Measurements from ENCODE around the gene SLC35F1.

Gene SLC35F1

DNA sequence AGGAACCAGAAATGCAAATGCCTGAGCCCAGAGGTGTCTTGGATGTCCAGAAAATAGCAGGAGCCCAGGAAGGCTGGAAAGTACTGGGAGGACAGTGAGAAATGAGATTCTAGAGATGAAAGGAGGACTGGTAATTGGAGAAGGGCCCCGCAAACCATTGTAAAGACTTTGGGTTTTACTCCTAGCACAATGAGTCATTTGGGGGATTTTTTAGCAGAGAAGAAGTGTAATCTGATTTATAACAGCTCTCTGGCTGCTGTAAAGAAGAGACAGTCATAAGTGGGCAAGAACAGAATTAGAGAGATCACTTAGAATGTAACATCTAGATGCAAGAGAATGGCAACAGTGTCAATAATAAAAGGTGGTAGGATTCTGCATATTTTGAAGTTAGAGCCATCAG, 40.2 kb downstream of the SLC35F1 start:
- Histone ChIP-seq H3K79me2 (ENCODE audit: insufficient read depth, low read depth) (no peaks in the 10 kb centered on the region), H3K27me3 (ENCODE audit: insufficient read depth, low read depth) (no peaks in the 10 kb centered on the region), H3K4me1 (ENCODE audit: low read depth, poor library complexity, severe bottlenecking) (no peaks in the 10 kb centered on the region), H4K20me1 (ENCODE audit: insufficient read depth) (no peaks in the 10 kb centered on the region), H2AFZ (ENCODE audit: low read depth) (no peak overlapping the region), H3K27ac (no peak overlapping the region), H3K4me3 (IDR thresholded peaks at IDR 0.05; ENCODE audit: insufficient read depth, low read depth, low read length) (no peak overlapping the region), H3K4me2 (no peak overlapping the region), H3K9ac (no peak overlapping the region), H3K36me3 (ENCODE audit: insufficient read depth) (no peaks in the 10 kb centered on the region)
- TF ChIP-seq, protein P1, sequence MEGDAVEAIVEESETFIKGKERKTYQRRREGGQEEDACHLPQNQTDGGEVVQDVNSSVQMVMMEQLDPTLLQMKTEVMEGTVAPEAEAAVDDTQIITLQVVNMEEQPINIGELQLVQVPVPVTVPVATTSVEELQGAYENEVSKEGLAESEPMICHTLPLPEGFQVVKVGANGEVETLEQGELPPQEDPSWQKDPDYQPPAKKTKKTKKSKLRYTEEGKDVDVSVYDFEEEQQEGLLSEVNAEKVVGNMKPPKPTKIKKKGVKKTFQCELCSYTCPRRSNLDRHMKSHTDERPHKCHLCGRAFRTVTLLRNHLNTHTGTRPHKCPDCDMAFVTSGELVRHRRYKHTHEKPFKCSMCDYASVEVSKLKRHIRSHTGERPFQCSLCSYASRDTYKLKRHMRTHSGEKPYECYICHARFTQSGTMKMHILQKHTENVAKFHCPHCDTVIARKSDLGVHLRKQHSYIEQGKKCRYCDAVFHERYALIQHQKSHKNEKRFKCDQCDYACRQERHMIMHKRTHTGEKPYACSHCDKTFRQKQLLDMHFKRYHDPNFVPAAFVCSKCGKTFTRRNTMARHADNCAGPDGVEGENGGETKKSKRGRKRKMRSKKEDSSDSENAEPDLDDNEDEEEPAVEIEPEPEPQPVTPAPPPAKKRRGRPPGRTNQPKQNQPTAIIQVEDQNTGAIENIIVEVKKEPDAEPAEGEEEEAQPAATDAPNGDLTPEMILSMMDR (conservative IDR thresholded peaks at IDR 0.05; ENCODE audit: low read depth, low read length): no peak

GRCh38 chr6:117951783-117952182, 44.7 kb downstream of the SLC35F1 start:
- Histone ChIP-seq H3K36me3 (ENCODE audit: insufficient read depth) (no peaks in the 10 kb centered on the region), H3K4me2 (no peak overlapping the region), H3K4me1 (ENCODE audit: low read depth, poor library complexity, severe bottlenecking) (no peaks in the 10 kb centered on the region), H4K20me1 (ENCODE audit: insufficient read depth) (no peaks in the 10 kb centered on the region), H3K27ac (no peak overlapping the region), H3K4me3 (IDR thresholded peaks at IDR 0.05; ENCODE audit: insufficient read depth, low read depth, low read length) (no peak overlapping the region), H3K27me3 (ENCODE audit: insufficient read depth, low read depth) (no peaks in the 10 kb centered on the region), H3K9ac (no peak overlapping the region), H2AFZ (ENCODE audit: low read depth) (no peak overlapping the region), H3K79me2 (ENCODE audit: insufficient read depth, low read depth) (no peaks in the 10 kb centered on the region)
- TF ChIP-seq, protein P1 (conservative IDR thresholded peaks at IDR 0.05; ENCODE audit: low read depth, low read length): no peak

GRCh38 chr6:117955684-117956256, 48.7 kb downstream of the SLC35F1 start:
- no peaks in the 10 kb centered on the region for H3K79me2 ChIP-seq (ENCODE audit: insufficient read depth, low read depth)
- TF ChIP-seq, protein P1 (conservative IDR thresholded peaks at IDR 0.05; ENCODE audit: low read depth, low read length): no peak
- no peaks in the 10 kb centered on the region for H4K20me1 ChIP-seq (ENCODE audit: insufficient read depth)
- H3K4me3 ChIP-seq (IDR thresholded peaks at IDR 0.05; ENCODE audit: insufficient read depth, low read depth, low read length): no peak overlapping the region
- H3K4me1 ChIP-seq (ENCODE audit: low read depth, poor library complexity, severe bottlenecking): no peaks in the 10 kb centered on the region
- no peak overlapping the region for H3K27ac ChIP-seq
- no peak overlapping the region for H3K4me2 ChIP-seq
- no peak overlapping the region for H3K9ac ChIP-seq
- no peaks in the 10 kb centered on the region for H3K27me3 ChIP-seq (ENCODE audit: insufficient read depth, low read depth)
- no peak overlapping the region for H2AFZ ChIP-seq (ENCODE audit: low read depth)
- H3K36me3 ChIP-seq (ENCODE audit: insufficient read depth): no peaks in the 10 kb centered on the region

GRCh38 chr6:117956386-117956785, 49.3 kb downstream of the SLC35F1 start:
- Histone ChIP-seq H4K20me1 (ENCODE audit: insufficient read depth) (no peaks in the 10 kb centered on the region), H3K4me2 (no peak overlapping the region), H3K36me3 (ENCODE audit: insufficient read depth) (no peaks in the 10 kb centered on the region), H3K9ac (no peak overlapping the region), H3K79me2 (ENCODE audit: insufficient read depth, low read depth) (no peaks in the 10 kb centered on the region), H3K4me1 (ENCODE audit: low read depth, poor library complexity, severe bottlenecking) (no peaks in the 10 kb centered on the region), H3K27ac (no peak overlapping the region), H3K4me3 (IDR thresholded peaks at IDR 0.05; ENCODE audit: insufficient read depth, low read depth, low read length) (no peak overlapping the region), H2AFZ (ENCODE audit: low read depth) (no peak overlapping the region), H3K27me3 (ENCODE audit: insufficient read depth, low read depth) (no peaks in the 10 kb centered on the region)
- TF ChIP-seq, protein P1 (conservative IDR thresholded peaks at IDR 0.05; ENCODE audit: low read depth, low read length): no peak

Measured in KMS-11 (cell line).